ENCODE measurements around the gene PTPN1. TPM values are rescaled to one million over a fixed set of nuclear protein-coding genes. Genes with fewer than 3 reads are reported as not detected.

PTPN1 gene
- total RNA-seq, 2 experiments from 2014 or later, result 82.3 to 82.8 TPM

DNA sequence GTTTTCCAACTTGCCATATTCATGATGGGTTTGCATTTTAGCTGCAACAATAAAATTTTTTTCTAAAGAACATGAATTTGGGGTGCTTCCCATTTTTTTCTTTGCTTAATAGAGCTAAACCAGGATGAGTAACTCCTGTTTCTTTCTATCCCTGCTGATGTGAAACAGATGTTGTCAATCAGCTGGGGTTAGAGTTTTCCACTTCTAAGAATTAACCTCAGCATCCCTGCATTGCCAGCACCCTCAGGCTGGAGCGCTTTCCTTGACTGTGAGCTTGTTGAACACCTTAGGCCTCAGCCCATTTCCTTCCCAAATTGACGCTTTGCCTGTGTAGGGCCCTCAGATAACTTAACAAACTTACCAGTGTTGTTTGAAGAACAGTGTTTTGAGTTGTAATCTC, 74.5 kb downstream of the PTPN1 start:
- Mint-ChIP-seq H3K27me3 (no peaks in the 10 kb centered on the region), H3K27ac (no peak overlapping the region), H3K36me3 (ENCODE audit: low read depth) (peaks cover 81% of the 10 kb centered on the region), H3K4me1 (ENCODE audit: low read depth) (peaks cover 6% of the 10 kb centered on the region), H3K9me3 (no peaks in the 10 kb centered on the region), H3K4me3 (no peak overlapping the region)
- DNase-seq (no peak), ATAC-seq (ENCODE audit: poor library complexity) (no peak)
- POLR2A ChIA-PET, result no interaction called here
- H3K4me1 ChIP-seq (ENCODE audit: insufficient read depth, low read length), result peaks cover 4% of the 10 kb centered on the region
- no peaks in the 10 kb centered on the region for H3K27me3 ChIP-seq (ENCODE audit: control insufficient read depth in 1 of 2, insufficient read depth in 2 of 2, low read length in 2 of 2)
- no peak overlapping the region for H3K27ac ChIP-seq (ENCODE audit: low read depth in 1 of 2, low read length in 2 of 2)
- H3K36me3 ChIP-seq (ENCODE audit: insufficient read depth, low read length), result peaks cover 75% of the 10 kb centered on the region
- CTCF ChIA-PET, result interaction anchor here (1.2 kb wide), 1 partner anchor 8 kb away, joined by 4 read pairs; no protein-coding TSS in a partner anchor
- intact Hi-C loops (cut with DNase I, micrococcal nuclease), result no loop called here
- TF ChIP-seq, protein P1, sequence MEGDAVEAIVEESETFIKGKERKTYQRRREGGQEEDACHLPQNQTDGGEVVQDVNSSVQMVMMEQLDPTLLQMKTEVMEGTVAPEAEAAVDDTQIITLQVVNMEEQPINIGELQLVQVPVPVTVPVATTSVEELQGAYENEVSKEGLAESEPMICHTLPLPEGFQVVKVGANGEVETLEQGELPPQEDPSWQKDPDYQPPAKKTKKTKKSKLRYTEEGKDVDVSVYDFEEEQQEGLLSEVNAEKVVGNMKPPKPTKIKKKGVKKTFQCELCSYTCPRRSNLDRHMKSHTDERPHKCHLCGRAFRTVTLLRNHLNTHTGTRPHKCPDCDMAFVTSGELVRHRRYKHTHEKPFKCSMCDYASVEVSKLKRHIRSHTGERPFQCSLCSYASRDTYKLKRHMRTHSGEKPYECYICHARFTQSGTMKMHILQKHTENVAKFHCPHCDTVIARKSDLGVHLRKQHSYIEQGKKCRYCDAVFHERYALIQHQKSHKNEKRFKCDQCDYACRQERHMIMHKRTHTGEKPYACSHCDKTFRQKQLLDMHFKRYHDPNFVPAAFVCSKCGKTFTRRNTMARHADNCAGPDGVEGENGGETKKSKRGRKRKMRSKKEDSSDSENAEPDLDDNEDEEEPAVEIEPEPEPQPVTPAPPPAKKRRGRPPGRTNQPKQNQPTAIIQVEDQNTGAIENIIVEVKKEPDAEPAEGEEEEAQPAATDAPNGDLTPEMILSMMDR (IDR thresholded peaks at IDR 0.05), result no peak
- H3K9me3 ChIP-seq (ENCODE audit: control insufficient read depth in 1 of 2, insufficient read depth in 1 of 2, low read length in 2 of 2), result no peaks in the 10 kb centered on the region
- H3K4me3 ChIP-seq (ENCODE audit: low read length), result no peak overlapping the region

GRCh38 chr20:50585214-50585613, 75.0 kb downstream of the PTPN1 start:
- H3K9me3 Mint-ChIP-seq, result no peaks in the 10 kb centered on the region
- no peak overlapping the region for H3K27ac Mint-ChIP-seq
- peaks cover 6% of the 10 kb centered on the region for H3K4me1 Mint-ChIP-seq (ENCODE audit: low read depth)
- ATAC-seq (ENCODE audit: poor library complexity), result no peak
- intact Hi-C loops (cut with DNase I, micrococcal nuclease), result no loop called here
- peaks cover 4% of the 10 kb centered on the region for H3K4me1 ChIP-seq (ENCODE audit: insufficient read depth, low read length)
- H3K9me3 ChIP-seq (ENCODE audit: control insufficient read depth in 1 of 2, insufficient read depth in 1 of 2, low read length in 2 of 2), result no peaks in the 10 kb centered on the region
- H3K36me3 Mint-ChIP-seq (ENCODE audit: low read depth), result peaks cover 76% of the 10 kb centered on the region
- H3K4me3 Mint-ChIP-seq, result no peak overlapping the region
- H3K36me3 ChIP-seq (ENCODE audit: insufficient read depth, low read length), result peaks cover 69% of the 10 kb centered on the region
- H3K27me3 ChIP-seq (ENCODE audit: control insufficient read depth in 1 of 2, insufficient read depth in 2 of 2, low read length in 2 of 2), result no peaks in the 10 kb centered on the region
- no peak for DNase-seq
- no peak overlapping the region for H3K27ac ChIP-seq (ENCODE audit: low read depth in 1 of 2, low read length in 2 of 2)
- no peaks in the 10 kb centered on the region for H3K27me3 Mint-ChIP-seq
- H3K4me3 ChIP-seq (ENCODE audit: low read length), result no peak overlapping the region
- CTCF ChIA-PET, result interaction anchor here (1.2 kb wide), 1 partner anchor 8 kb away, joined by 4 read pairs; no protein-coding TSS in a partner anchor
- TF ChIP-seq, protein P1 (IDR thresholded peaks at IDR 0.05), result no peak
- POLR2A ChIA-PET, result no interaction called here

- intact Hi-C loops (cut with DNase I, micrococcal nuclease), result no loop called here
These were observed 75.5 kb downstream of the PTPN1 start for GRCh38 chr20:50585678-50586077.

More at GRCh38 chr20:50585678-50586077, 75.5 kb downstream of the PTPN1 start:
- TF ChIP-seq, protein P1 (IDR thresholded peaks at IDR 0.05), result no peak
- Mint-ChIP-seq H3K9me3 (no peaks in the 10 kb centered on the region), H3K27ac (peak overlapping the region; percentile 33), H3K4me1 (ENCODE audit: low read depth) (peaks cover 6% of the 10 kb centered on the region), H3K27me3 (no peaks in the 10 kb centered on the region), H3K4me3 (no peak overlapping the region), H3K36me3 (ENCODE audit: low read depth) (peaks cover 72% of the 10 kb centered on the region)
- no peak overlapping the region for H3K4me3 ChIP-seq (ENCODE audit: low read length)
- H3K27me3 ChIP-seq (ENCODE audit: control insufficient read depth in 1 of 2, insufficient read depth in 2 of 2, low read length in 2 of 2), result no peaks in the 10 kb centered on the region
- H3K4me1 ChIP-seq (ENCODE audit: insufficient read depth, low read length), result peaks cover 4% of the 10 kb centered on the region
- no peaks in the 10 kb centered on the region for H3K9me3 ChIP-seq (ENCODE audit: control insufficient read depth in 1 of 2, insufficient read depth in 1 of 2, low read length in 2 of 2)
- H3K27ac ChIP-seq (ENCODE audit: low read depth in 1 of 2, low read length in 2 of 2), result no peak overlapping the region
- H3K36me3 ChIP-seq (ENCODE audit: insufficient read depth, low read length), result peaks cover 65% of the 10 kb centered on the region
- DNase-seq (no peak), ATAC-seq (ENCODE audit: poor library complexity) (no peak)
- CTCF ChIA-PET, result no interaction called here
- POLR2A ChIA-PET, result no interaction called here

Measured in CD4-positive, alpha-beta T cell (primary cell).